NB4 (cell line): ENCODE results near the gene SLC30A1.

Source experiments
- POLR2A ChIP-seq: IDR thresholded peaks from 2 replicates; pipeline ENCODE4 v1.6.1; 2011; ENCODE audit warnings: mild to moderate bottlenecking; ENCODE audit not compliant: insufficient read length; ENCODE audit errors: extremely low read depth
- TF ChIP-seq, protein P1 (sequence below): IDR thresholded peaks from one replicate; pipeline ENCODE4 v1.5.1; 2012; ENCODE audit warnings: low read depth, low read length

DNA sequence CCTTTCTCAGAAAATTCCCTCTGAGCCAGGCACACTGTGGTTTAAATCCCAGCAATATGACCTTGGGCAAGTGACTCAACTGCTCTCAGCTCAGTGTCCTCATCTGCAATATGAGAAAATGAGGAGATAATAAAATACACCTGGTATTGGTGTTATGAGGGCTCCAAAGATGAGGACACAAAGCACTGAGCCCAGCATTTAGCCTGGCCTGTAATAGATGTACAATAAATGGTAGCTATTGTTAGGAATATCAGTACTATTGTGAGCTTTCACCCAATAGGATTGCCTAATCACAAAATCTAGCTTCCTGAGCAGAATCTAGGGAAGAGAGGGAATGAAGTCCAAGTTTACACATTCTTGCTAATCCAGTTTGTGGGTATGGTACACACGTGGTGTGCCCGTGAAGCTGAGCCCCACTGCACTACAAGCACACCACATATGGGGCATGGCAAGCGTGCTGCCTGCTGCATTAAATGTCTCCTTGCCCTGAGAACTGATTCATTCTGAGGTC is 24.3 kb upstream of the SLC30A1 start:
- TF ChIP-seq, protein P1, sequence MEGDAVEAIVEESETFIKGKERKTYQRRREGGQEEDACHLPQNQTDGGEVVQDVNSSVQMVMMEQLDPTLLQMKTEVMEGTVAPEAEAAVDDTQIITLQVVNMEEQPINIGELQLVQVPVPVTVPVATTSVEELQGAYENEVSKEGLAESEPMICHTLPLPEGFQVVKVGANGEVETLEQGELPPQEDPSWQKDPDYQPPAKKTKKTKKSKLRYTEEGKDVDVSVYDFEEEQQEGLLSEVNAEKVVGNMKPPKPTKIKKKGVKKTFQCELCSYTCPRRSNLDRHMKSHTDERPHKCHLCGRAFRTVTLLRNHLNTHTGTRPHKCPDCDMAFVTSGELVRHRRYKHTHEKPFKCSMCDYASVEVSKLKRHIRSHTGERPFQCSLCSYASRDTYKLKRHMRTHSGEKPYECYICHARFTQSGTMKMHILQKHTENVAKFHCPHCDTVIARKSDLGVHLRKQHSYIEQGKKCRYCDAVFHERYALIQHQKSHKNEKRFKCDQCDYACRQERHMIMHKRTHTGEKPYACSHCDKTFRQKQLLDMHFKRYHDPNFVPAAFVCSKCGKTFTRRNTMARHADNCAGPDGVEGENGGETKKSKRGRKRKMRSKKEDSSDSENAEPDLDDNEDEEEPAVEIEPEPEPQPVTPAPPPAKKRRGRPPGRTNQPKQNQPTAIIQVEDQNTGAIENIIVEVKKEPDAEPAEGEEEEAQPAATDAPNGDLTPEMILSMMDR, result no peak
- no peak for TF ChIP-seq POLR2A
